AG08395 (cell line): ENCODE results near the gene PLAAT2.
"Not testable (repeated sequence)": the region's sequence is repeated elsewhere in the genome, so short reads cannot be mapped to it uniquely, and the experiment has no call there.

ENCODE experiments used
- DNase-seq: peaks from one replicate; pipeline ENCODE4 v3.0.0; 2012; ENCODE audit warnings: mixed read lengths, low spot score

PLAAT2 gene

GRCh38 chr11:63563201-63564055 is at the start of gene PLAAT2:
Gene PLAAT2, minus strand, starts transcription at chr11:63563379. Its CDS starts 55 bp downstream, at chr11:63563324.
- DNase-seq: no peak

GRCh38 chr11:63612181-63612580 is 49.0 kb upstream of the PLAAT2 start:
- no peak for DNase-seq

GRCh38 chr11:63611395-63611747 is 48.2 kb upstream of the PLAAT2 start:
- DNase-seq: no peak

- DNase-seq: no peak
These were observed 47.6 kb upstream of the PLAAT2 start for GRCh38 chr11:63610604-63611394.

GRCh38 chr11:63609971-63610580 is 46.9 kb upstream of the PLAAT2 start:
- no peak for DNase-seq

- DNase-seq: no peak
These were observed 46.4 kb upstream of the PLAAT2 start for GRCh38 chr11:63609536-63609935.

- DNase-seq: no peak
These were observed 45.5 kb upstream of the PLAAT2 start for GRCh38 chr11:63608353-63609345.

- DNase-seq: no peak
These were observed 40.0 kb upstream of the PLAAT2 start for GRCh38 chr11:63603180-63603518.

GRCh38 chr11:63602290-63603179 is 39.4 kb upstream of the PLAAT2 start:
- DNase-seq: not testable (repeated sequence)

- peak; percentile 94 for DNase-seq
These were observed 36.3 kb upstream of the PLAAT2 start for GRCh38 chr11:63599211-63600122.

- no peak for DNase-seq
These were observed 35.4 kb upstream of the PLAAT2 start for GRCh38 chr11:63598556-63598955.

GRCh38 chr11:63595296-63595695 is 32.1 kb upstream of the PLAAT2 start:
- no peak for DNase-seq

- DNase-seq: peak; percentile 21
These were observed 29.8 kb upstream of the PLAAT2 start for GRCh38 chr11:63592975-63593395.

GRCh38 chr11:63590024-63590788 is 27.0 kb upstream of the PLAAT2 start:
- no peak for DNase-seq

- no peak for DNase-seq
These were observed 25.8 kb upstream of the PLAAT2 start for GRCh38 chr11:63589000-63589399.

GRCh38 chr11:63586451-63587166 is 23.4 kb upstream of the PLAAT2 start:
- no peak for DNase-seq

- no peak for DNase-seq
These were observed 20.1 kb upstream of the PLAAT2 start for GRCh38 chr11:63583357-63583677.

- DNase-seq: not testable (repeated sequence)
These were observed 18.0 kb upstream of the PLAAT2 start for GRCh38 chr11:63581224-63581623.
